ENCODE data around the gene COX20.

Gene COX20, protein sequence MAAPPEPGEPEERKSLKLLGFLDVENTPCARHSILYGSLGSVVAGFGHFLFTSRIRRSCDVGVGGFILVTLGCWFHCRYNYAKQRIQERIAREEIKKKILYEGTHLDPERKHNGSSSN

DNA sequence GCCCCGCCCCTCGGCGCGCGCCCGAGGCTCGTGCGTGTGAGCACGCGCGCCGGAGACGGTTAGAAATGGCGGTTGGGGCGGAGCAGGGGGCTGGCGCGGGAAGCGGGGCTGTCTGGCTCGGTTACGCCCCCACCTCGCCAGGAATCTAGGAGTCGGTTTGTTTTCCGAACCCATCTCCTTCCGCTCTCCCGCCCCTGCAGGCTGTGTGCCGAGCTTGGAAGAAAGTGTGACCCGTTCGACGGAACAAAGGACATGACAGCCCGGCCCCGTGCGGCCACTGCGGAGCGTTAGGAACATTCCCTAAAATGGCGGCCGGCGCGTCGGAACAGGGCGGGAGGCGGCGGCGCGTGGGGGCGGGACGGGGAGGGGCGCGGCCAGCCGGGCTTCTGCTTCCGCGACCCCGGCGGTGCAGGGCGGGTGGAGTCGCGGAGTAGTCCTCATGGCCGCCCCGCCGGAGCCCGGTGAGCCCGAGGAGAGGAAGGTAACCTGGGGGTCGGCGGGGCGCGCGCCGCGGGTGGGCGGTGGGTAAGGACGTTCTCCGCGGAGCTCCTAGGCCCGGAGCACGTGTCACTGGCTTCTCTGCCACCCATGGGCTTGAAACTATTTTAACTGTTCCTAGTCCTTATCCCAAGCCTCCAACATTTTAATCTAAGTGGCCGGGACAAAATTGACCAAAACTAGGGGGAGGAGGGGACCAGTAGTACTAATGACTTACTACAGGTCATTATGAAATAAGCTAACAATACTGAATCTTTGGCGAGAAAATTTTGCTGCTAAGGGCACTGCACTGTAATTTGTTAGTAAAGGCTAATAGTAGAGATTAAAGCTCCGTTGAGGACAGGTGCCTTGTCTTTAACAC, at the start of gene COX20:
Gene COX20 (plus strand): TSS at position 383 of the 859 bp plus-strand sequence. CDS start 57 bp downstream, at position 440.
- peaks cover 51% of the 10 kb centered on the region for H3K4me1 ChIP-seq (ENCODE audit: insufficient read depth, low read length, severe bottlenecking)
- no peaks in the 10 kb centered on the region for H3K9me2 ChIP-seq (ENCODE audit: low read depth, low read length)

DNA sequence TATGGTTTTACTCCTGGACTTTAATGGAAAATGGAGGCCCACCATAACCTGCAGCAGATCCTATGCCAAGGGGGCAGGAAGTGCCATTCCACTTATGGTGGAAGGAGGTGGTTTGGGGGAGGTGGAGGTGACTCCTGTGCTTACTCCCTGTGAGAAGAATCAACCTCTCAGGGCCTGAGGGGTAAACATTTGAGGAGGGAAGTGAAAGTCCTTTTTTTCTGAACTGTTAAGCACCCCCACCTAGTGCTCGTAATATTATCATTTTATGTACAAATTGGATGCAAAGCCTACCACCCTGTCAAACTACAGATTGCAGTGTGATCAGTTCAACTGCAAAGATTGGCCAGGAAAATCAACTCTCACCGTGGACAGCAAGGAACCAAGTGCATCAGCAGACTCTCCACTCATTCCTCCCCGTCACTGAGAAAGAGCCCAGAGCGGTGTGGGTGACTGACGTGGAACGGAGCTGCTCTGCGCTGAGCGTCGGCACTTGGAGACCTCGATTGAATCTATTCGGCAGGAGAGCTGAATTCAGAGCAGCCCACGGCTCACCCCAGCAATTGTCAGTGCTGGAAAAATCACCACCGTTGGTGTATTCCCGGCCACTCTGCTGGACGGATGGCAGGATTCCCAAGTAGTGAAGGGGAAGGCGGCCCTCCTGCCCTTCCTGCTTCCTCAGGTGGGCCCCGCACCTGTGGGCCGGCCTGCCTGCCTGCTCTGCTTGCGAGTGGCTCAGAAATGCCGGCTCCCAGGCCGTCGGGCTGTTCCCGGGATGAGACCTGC, 46.8 kb upstream of the COX20 start:
- Histone ChIP-seq H3K4me2 (ENCODE audit: low read length) (peak overlapping the region; percentile 36), H3K4me3 (ENCODE audit: low read depth, low read length, poor library complexity, severe bottlenecking) (no peak overlapping the region), H3F3A (ENCODE audit: insufficient read depth, low read length) (no peaks in the 10 kb centered on the region), H3K27me3 (ENCODE audit: insufficient read depth, low read length) (no peaks in the 10 kb centered on the region), H2AFZ (ENCODE audit: low read length) (no peak overlapping the region), H3K36me3 (ENCODE audit: insufficient read depth, low read length) (no peaks in the 10 kb centered on the region), H3K9me3 (ENCODE audit: low read length) (no peaks in the 10 kb centered on the region), H3K9me2 (ENCODE audit: low read depth, low read length) (no peaks in the 10 kb centered on the region), H4K20me1 (ENCODE audit: insufficient read depth, low read length) (no peaks in the 10 kb centered on the region), H3K27ac (ENCODE audit: low read depth, low read length, poor library complexity, severe bottlenecking) (peak overlapping the region; percentile 32), H3K4me1 (ENCODE audit: insufficient read depth, low read length, severe bottlenecking) (peaks cover 27% of the 10 kb centered on the region), H3K79me2 (ENCODE audit: insufficient read depth, low read length) (no peaks in the 10 kb centered on the region), H3K9ac (ENCODE audit: low read length) (peak overlapping the region; percentile 6; the same call in 1 of the 2 replicates)
- TF ChIP-seq EZH2 (IDR thresholded peaks at IDR 0.05; ENCODE audit: borderline replicate concordance, low read length), result no peak
- TF ChIP-seq, protein P1, sequence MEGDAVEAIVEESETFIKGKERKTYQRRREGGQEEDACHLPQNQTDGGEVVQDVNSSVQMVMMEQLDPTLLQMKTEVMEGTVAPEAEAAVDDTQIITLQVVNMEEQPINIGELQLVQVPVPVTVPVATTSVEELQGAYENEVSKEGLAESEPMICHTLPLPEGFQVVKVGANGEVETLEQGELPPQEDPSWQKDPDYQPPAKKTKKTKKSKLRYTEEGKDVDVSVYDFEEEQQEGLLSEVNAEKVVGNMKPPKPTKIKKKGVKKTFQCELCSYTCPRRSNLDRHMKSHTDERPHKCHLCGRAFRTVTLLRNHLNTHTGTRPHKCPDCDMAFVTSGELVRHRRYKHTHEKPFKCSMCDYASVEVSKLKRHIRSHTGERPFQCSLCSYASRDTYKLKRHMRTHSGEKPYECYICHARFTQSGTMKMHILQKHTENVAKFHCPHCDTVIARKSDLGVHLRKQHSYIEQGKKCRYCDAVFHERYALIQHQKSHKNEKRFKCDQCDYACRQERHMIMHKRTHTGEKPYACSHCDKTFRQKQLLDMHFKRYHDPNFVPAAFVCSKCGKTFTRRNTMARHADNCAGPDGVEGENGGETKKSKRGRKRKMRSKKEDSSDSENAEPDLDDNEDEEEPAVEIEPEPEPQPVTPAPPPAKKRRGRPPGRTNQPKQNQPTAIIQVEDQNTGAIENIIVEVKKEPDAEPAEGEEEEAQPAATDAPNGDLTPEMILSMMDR (IDR thresholded peaks at IDR 0.05; ENCODE audit: low read length), result no peak

More for the DNA sequence above, at the start of gene COX20:
- H3K36me3 ChIP-seq (ENCODE audit: insufficient read depth, low read length), result peaks cover 24% of the 10 kb centered on the region
- no peaks in the 10 kb centered on the region for H3K27me3 ChIP-seq (ENCODE audit: insufficient read depth, low read length)
- no peaks in the 10 kb centered on the region for H4K20me1 ChIP-seq (ENCODE audit: insufficient read depth, low read length)
- H3F3A ChIP-seq (ENCODE audit: insufficient read depth, low read length), result 0 out of 2 replicates have a peak, but pooled peaks cover 18% of the 10 kb centered on the region
- no peak within 1 kb of the TSS for H2AFZ ChIP-seq (ENCODE audit: low read length)
- TF ChIP-seq, protein P1 (IDR thresholded peaks at IDR 0.05; ENCODE audit: low read length), result no peak
- no peak for TF ChIP-seq EZH2 (IDR thresholded peaks at IDR 0.05; ENCODE audit: borderline replicate concordance, low read length)
- H3K9me3 ChIP-seq (ENCODE audit: low read length), result no peaks in the 10 kb centered on the region
- H3K9ac ChIP-seq (ENCODE audit: low read length), result peak within 1 kb of the TSS; percentile 96
- peaks cover 16% of the 10 kb centered on the region for H3K79me2 ChIP-seq (ENCODE audit: insufficient read depth, low read length)
- peak within 1 kb of the TSS; percentile 95 for H3K27ac ChIP-seq (ENCODE audit: low read depth, low read length, poor library complexity, severe bottlenecking)
- H3K4me3 ChIP-seq (ENCODE audit: low read depth, low read length, poor library complexity, severe bottlenecking), result peak within 1 kb of the TSS; percentile 86
- peak within 1 kb of the TSS; percentile 96 for H3K4me2 ChIP-seq (ENCODE audit: low read length)

DNA sequence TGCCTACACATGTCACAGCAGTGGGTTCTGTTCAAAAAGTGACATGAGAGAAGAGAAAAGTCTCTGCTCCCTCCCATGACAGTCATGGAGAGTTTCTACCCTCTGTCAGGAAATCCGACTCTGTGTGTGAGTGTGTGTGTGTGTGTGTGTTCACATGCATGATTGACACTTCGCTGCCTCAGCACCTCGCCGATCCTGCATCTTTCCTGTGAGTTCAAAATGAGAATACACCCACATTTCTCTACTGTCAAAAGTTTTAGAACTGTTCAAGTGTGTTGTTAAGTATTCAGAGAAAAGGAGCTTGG, 46.2 kb upstream of the COX20 start:
- TF ChIP-seq, protein P1 (IDR thresholded peaks at IDR 0.05; ENCODE audit: low read length), result no peak
- TF ChIP-seq EZH2 (IDR thresholded peaks at IDR 0.05; ENCODE audit: borderline replicate concordance, low read length), result no peak

More for the DNA sequence above, 46.2 kb upstream of the COX20 start:
- Histone ChIP-seq H3K79me2 (ENCODE audit: insufficient read depth, low read length) (no peaks in the 10 kb centered on the region), H3K4me1 (ENCODE audit: insufficient read depth, low read length, severe bottlenecking) (peaks cover 27% of the 10 kb centered on the region), H2AFZ (ENCODE audit: low read length) (no peak overlapping the region), H3K4me2 (ENCODE audit: low read length) (peak overlapping the region; percentile 36), H3K9ac (ENCODE audit: low read length) (no peak overlapping the region; the same call in 1 of the 2 replicates), H4K20me1 (ENCODE audit: insufficient read depth, low read length) (no peaks in the 10 kb centered on the region), H3K27ac (ENCODE audit: low read depth, low read length, poor library complexity, severe bottlenecking) (peak overlapping the region; percentile 32), H3F3A (ENCODE audit: insufficient read depth, low read length) (no peaks in the 10 kb centered on the region), H3K36me3 (ENCODE audit: insufficient read depth, low read length) (no peaks in the 10 kb centered on the region), H3K4me3 (ENCODE audit: low read depth, low read length, poor library complexity, severe bottlenecking) (no peak overlapping the region), H3K9me3 (ENCODE audit: low read length) (no peaks in the 10 kb centered on the region), H3K9me2 (ENCODE audit: low read depth, low read length) (no peaks in the 10 kb centered on the region), H3K27me3 (ENCODE audit: insufficient read depth, low read length) (no peaks in the 10 kb centered on the region)
